GM21447 (cell line): Measurements from ENCODE around the gene HEMK1.

ENCODE experiments used
- ATAC-seq: cut with Tn5 transposase; IDR thresholded peaks from one replicate; pipeline ENCODE4 v1.9.1; 2021; ENCODE audit not compliant: unreplicated experiment

Gene HEMK1

GRCh38 chr3:50572801-50573371 lies 3.6 kb downstream of the HEMK1 start:
- ATAC-seq: no peak

GRCh38 chr3:50573566-50574443 lies 4.5 kb downstream of the HEMK1 start:
- no peak for ATAC-seq

DNA sequence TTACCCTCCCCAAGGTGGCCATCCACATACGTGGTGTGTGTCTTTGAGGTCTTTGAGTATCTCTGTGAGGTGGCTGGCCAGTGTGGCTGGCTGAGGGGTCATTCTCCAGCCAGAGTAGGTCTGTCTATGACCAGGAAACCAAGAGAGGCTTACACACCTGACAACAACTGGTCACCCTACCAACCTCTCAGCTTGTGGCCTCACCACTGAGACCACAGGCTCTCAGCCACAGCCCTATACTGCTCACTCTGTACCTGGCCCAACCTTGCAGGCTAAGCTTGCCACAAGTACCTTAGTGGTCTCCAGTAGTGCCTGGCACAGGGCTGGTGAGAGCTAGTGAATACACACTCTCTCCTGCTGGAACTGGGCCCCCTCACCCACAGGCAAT lies 5.1 kb downstream of the HEMK1 start:
- ATAC-seq: no peak

GRCh38 chr3:50575372-50575771 lies 6.0 kb downstream of the HEMK1 start:
- ATAC-seq: no peak

DNA sequence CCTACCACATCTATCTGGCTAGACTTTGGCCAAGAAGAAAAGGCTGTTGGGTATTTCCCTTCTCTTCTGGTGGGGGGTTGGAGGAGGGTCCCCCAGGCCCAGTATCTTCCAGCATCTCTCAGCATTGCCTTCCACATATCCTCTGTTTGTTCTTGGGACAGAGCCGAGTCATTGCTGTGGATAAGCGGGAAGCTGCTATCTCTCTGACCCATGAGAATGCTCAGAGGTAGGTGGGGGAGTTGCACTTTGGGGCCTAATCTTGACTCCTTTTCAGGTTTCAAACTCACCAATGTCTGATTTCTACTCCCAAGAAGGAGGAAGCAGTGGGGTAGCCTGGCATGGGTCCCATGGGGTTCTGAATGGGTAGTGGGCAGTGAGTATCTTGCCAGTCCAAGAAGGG lies 8.0 kb downstream of the HEMK1 start:
- no peak for ATAC-seq

DNA sequence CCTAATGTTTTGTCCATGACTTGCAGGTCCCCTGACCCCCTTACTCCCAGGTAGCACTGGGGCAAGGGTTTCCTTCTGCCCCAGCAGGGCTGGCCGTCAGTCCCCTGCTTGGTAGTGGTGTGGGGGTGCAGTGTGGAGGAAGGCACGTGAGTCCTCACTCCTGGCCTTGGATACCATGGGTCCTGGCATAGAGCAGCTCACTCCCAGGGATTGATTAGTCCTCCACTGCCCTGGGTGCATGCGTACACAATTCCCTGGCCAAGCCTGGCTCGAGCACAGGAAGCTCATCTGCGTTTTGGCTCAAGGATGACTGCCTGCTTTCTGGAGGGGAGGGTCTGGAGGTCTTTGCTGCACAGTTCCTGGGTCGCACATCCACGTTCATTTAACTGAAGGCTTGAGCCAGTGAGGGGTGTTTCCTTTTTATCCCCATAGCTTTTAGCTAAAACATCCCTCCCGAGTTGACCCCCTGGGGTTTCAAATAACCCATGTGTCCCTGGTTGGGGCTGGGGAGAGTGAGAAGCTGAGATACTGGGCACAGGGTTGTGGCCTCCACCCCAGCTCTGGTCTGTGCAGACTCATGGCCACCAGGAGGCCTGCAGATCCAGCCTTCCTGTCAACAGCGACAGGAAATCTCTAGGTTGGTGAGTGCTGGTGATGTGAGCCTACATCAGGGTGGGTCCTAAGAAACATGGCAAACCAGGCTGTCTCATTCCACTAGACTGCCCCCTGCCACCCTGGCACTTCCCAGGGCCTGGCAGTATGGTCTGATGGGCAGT lies 11.5 kb downstream of the HEMK1 start:
- no peak for ATAC-seq

GRCh38 chr3:50581459-50581842 lies 12.1 kb downstream of the HEMK1 start:
- no peak for ATAC-seq

GRCh38 chr3:50582083-50582482 lies 12.8 kb downstream of the HEMK1 start:
- no peak for ATAC-seq

DNA sequence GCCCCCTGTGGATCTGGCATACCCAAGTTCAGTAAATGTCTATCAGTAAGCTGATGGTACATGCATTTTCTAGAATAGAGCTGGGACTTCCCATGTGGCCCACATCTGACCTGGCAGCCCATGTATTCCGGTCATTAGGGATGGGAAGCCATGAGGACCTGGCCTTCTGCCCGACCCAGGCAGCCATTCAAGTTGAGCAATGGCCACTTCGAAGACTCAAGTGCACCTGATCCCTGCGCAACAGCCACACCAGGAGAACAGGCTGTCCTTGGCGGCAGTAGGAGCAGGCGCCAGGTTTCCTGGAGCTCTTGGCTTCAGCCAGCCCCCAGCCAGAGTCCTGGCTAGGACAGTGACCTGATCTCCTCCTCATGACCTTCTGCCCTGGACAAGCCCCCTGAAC lies 14.6 kb downstream of the HEMK1 start:
- no peak for ATAC-seq

DNA sequence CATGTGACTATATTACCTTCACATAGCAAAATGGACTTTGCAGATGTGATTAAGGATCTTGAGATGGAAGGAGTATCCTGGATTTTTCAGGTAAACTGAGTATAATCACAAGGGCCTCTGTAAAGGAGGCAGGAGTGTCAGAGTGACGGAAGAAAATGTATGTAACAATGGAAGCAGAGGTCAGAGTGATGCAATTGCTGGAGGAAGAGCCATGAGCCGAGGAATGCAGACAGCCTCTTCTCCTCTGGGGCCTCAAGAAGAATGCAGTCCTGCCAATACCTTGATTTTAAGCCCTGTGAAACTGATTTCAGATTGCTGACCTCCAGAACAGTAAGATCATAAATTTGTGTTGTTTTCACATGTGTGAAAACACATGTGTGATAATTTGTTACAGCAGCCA lies 15.1 kb downstream of the HEMK1 start:
- no peak for ATAC-seq

DNA sequence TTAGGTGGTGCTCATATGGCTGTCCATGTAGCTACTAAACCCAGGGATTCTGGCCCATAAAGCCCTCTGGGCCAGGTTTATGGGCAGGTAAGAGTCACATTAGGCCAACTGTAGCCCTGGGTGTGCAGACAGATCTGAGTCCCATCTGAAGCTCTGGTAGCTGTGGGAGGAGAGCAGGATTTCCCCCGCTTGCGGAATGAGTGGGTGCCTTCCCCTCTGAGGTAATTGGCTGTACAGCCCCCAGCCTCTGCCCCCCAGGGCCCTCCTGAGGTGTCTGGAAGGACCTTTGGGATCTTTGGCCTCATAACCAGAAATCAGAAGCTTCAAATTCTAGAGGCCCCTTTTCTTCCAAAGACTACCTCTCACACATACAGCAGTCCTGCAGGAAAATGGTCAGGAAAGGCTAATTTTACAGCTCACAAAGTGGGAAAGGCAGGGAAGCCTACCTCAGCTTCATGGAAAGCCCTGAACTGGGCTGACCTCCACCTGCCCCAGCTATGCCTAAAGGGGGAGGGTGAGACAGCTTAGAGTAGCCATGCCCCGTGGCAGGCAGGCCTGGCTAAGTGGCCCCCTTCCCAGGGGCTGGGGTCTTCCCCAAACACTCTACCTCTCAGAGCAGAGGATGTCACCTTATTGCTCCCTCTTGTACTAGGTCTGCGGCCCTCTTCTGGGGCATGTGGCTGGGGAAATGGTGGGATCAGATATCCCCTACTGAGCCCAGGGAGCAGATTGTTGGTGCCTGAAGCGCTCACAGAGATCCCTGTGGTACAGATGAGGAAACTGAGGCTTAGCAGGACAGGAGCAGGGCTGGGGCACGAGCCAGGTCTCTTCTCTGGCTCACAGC lies 16.8 kb downstream of the HEMK1 start:
- no peak for ATAC-seq

DNA sequence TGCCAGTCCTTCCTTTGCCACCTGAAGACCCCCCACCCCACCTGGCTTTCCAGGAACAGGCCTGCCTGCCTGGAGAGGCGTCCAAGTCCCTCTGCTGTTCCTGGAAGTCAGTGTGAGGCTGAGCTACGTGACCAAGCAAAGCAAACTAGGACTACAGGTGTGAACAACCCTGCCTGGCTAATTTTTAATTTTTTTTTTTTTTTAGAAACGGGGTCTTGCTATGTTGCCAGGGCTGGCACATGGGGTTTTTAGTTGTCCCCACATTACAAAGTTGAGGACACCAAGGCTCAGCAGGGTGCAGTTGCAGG lies 17.4 kb downstream of the HEMK1 start:
- ATAC-seq: no peak

- ATAC-seq: no peak
Measured at GRCh38 chr3:50587373-50587772, 18.1 kb downstream of the HEMK1 start.

DNA sequence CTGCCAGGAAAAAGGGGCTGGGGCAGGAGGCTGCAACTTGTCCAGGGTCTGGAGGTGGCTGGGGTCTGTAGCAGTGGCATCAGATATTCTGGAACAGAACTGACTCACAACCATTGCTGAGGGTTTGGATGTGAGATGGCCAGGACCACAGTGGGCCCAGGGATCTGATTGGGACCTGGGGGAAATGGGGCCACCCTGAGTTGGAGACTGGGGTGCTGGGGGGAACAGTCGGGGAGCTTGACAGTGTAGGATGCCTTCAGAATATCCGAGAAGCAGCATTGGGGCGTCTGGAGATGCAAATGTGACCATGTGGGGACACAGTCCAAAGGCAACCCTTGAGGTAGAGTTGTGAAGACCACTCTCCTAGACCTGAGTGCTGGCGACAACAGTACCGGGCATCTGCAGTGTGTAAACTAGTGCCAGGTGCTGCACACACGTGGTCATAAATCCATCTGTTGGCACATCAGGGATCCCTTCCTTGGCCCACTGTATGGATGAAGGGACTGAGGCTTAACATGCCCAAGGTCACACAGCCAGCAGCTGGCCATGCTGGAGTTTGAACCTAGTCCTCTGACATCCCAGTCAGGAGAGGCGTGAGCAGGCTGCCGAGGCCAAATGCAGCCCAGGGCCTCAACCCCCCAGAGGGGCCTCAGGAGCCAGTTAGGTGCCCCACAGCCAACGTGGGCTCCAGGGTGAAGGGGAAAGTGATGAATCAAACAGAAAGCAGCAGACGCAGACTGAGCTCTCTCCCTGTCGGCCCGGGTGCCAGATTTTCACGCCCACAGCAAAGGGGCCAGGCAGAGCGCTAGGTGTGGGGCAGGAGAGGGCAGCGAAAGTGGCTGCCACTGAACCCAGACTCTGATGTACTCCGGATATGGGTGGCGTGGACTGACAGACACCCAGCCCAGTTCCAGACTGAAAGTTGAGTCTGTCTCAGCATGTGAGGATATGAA lies 18.8 kb downstream of the HEMK1 start:
- ATAC-seq: peak; percentile 36

DNA sequence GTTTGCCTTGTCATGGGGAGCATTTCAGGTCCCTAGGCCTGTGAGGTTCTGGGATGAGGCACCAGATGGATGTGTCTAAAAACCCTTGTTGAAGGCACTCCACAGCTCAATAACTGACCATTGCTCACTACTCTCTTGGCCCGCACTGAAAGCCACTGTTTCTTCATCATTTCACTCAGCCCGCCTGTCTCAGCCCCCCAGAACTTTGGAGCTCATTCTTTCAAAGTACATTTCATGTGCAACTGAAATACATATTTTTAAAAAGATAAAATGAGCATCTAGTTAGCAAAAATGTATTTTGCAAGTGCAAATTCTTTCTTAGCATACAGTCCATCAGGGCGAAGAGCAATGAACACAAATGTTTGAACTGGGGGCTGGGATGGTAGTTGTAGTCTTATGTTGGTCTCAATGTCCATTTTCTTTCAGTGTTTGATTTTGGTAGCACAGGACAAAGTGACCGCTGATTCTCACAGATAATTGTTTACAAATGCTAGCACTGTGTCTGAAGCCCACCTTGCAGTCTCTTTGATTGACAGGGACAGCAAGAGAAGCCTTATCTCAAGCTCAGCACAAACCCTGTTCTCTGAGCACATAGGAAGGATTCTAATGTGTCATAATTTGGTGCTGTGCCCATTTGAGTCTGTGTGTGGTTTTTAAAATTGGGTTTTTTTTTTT lies 19.6 kb downstream of the HEMK1 start:
- ATAC-seq: no peak

DNA sequence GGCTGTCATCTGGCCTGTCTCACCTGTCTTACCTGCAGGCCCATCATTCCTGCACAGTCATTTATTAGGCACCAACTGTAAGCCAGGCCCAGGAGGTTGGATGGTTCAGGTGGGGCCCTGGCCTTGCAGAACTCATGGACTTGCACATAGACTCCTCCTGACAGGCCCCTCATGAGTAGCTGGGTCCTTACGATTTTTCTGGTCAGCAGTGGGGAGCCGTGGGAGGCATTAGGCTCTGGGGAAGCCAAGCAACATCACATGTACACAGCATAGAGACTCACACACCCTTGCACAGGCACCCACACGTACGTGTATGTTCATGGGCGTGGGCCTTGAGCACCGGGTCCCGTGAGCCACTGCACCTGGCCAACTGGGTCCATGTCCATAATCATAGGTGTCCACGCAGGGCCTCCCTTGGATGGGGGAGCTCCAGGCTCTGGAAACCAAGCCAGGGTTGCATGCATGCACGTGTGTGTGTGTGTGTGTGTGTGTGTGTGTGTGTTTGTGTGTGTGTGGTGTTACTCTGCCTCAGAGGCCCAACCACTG lies 21.9 kb downstream of the HEMK1 start:
- no peak for ATAC-seq

GRCh38 chr3:50592568-50592967 lies 23.2 kb downstream of the HEMK1 start:
- no peak for ATAC-seq

- no peak for ATAC-seq
Measured at GRCh38 chr3:50594253-50594785, 25.0 kb downstream of the HEMK1 start.

GRCh38 chr3:50599115-50599715 lies 29.9 kb downstream of the HEMK1 start:
- ATAC-seq: no peak
